ENCODE data around the gene POP7. TPM values are rescaled to one million over a fixed set of nuclear protein-coding genes. Genes with fewer than 3 reads are reported as not detected.
"Not testable (repeated sequence)": the region's sequence is repeated elsewhere in the genome, so short reads cannot be mapped to it uniquely, and the experiment has no call there.

The POP7 gene
- total RNA-seq, 1 donor from 2014 or later = 42.5 TPM

DNA sequence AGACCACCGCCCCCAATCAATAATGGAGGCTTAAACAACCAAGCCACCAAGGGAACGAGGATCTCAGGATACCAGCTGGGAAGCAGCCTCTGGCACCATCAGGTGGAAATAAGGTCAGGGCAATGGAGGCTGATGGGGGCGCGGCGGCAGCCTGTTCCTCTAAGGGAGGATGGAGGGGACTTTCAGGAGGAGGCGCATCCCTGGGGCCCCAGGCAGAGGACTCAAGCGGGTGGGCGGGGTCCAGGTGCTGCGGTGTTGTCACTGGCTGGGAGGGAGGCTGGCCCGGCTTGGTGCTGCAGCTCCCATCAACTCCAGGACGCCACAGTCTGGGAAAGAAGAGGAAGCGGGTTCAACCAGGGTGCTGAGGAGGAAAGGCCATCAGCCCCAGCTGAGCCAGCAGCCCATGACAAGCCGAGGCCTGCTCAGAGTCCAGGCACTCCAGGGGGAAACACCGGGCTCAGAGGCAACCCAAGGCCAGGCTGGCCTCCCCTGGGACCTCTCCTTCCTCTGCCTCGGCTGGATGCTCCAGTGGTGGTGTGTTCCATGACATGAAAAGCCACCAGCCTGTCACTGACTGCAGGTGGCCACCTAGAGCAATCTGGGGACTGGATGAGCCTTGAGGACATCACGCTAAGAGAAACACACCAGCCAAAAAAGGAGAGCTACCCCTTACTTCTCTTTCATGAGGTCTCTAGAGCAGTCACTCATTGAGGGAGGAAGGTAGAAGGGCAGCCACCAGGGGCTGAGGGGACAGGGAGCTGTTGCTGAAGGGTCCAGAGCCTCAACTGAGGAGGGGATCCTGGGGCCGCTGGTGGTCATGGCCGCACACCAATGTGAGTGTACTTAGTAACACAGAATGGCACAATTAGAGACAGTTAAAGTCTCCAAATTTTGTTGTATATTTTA, 16.4 kb upstream of the POP7 start:
- intact Hi-C loops (cut with micrococcal nuclease) = loop anchor here (2.0 to 10.0 kb wide), 2 partner anchors 221 to 775 kb away; partner anchors contain the start of gene TRIM4

DNA sequence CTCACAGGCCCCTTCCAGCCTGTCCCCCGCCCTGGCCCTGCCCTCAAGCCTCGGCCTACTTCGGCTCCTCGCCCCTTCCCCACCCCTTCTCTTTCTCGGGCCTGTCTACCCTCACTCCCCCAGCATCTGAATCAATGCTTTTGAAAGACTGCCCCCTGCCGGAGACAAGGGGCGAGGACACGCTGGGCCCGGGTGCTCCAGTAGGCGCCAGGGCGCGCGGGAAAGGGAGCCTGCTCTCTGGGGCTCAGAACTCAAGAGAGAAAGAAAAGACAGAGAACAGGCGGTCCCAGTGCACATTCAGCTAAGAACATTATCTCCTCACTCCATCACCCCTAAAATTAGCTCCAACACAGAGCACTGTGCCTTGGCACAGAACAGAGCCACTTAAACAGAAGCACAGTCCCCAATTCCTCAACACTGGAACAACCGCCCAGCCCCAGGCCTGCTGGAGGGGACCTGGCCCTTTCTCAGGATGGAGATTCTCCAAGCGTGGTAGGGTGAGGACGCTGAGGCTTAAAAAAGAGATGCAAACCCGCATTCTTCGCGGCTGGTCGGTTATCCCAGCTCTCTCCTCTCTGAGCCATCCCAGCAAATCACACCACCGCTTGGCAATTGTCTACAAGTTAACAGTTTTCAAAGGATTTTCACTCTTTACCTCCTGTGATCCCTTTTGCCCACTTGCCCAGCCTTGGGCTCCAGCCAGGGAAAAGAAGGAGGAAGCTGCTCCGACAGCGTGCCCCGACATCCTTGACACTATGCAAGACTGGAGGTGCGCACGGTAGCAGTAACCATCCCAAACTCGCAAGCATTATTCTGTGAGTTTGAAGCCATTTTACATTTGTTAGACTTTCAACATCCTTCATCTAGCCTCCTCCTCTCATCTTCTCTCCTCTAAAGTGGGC, 14.0 kb upstream of the POP7 start:
- intact Hi-C loops (cut with micrococcal nuclease) = loop anchor here (1.0 to 10.0 kb wide), 7 partner anchors 19 to 777 kb away; partner anchors contain the start of genes FBXO24, GNB2, LRCH4 and TRIM4

DNA sequence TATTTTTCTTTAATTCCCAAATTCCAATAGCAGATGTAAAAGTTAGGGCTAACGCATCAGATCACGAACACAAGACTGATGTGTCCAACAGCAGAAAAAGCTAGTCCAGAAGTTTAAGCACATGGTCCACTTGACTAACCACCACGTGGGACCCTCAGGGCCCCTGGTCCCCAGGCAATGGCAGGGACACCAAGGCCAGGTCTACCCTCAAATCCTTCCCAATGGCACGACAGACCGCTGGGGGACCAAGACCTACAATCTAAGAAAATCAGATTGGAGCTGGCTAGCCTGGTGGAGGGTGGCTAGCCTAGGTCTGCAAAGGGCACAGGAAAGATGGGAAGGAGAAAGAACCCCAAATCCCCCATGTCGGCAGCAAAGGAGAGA, 13.4 kb upstream of the POP7 start:
- intact Hi-C loops (cut with micrococcal nuclease) = loop anchor here (10.0 kb wide), 1 partner anchor 778 kb away; the partner anchor contains the start of gene TRIM4

DNA sequence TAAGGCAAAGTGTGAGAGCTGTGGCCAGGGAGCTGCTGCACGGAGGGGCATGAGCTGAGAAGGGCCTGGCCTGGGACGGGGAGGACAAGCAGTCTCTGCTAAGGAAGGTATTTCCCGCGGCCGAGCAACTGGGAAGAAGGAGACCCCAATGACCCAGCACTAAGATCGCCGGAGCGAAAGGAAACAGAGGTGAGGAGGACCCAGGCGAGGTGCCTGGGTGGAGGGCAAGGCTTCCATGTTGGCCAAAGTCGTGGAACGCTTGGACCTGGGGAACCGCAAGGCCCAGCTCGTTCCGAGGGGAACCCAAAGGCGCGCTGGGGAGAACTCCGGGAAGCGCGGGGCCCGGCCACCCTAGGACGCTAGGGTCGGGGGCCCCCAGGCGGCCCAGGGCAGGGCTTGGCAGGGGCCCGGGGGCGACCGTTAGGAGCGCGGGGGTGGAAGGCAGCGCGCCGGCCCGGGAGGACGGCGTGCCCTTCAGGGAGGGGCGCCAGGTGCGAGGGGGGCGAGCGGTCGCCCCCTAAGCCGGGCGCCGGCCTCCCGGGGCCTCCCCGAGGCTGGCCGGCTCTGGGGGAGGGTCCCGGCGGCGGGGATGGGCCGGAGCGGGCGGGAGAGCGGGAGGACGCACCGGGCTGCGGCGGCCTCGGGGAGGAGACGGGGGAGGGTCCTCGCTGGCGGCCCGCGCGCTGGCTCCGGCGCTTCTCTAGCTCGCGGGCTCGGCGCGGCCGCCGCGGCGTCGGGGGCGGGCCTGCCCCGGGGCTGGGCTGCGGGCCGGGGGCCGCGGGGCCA, 12.4 kb upstream of the POP7 start:
- intact Hi-C loops (cut with micrococcal nuclease) = loop anchor here (1.0 to 10.0 kb wide), 4 partner anchors 12 to 779 kb away; partner anchors contain the start of gene TRIM4

DNA sequence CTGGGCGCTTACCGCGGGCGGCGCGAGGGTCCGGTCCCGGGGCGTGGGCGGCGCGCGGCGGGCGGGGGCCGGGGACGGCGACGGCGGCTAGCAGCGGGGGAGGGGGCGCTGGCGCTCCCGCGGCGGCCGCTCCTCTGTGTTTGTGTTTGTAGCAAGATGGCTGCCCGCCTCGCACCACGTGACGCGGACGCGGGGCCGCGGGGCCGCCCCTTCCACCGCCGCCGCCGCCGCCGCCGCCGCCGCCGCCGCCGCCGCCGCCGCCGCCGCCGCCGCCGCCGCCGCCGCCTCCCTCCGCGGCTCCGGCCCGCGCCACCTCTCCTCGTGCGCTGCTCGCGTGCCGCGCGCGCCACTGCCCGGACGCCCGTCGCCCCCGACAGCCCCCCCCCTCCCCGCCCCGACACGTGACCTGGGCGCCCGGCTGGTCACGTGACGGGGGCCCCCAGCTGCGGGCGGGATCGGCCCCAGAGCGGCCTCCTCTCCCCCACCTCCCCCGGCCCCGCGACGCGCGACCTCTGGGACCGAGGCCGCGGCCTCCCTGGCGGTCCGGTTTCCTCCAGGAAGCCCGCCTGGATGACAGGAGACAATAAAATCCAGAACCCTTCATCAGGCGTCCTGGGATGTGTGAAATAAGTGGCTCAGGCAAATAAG, 11.7 kb upstream of the POP7 start, which contains the start of gene GIGYF1:
GIGYF1 (minus strand) TSS at position 153 of the 648 bp plus-strand sequence. CDS start 6,012 bp downstream, outside the sequence.
- intact Hi-C loops (cut with micrococcal nuclease) = loop anchor here (1.0 to 10.0 kb wide), 2 partner anchors 11 to 779 kb away; partner anchors contain the start of gene TRIM4

DNA sequence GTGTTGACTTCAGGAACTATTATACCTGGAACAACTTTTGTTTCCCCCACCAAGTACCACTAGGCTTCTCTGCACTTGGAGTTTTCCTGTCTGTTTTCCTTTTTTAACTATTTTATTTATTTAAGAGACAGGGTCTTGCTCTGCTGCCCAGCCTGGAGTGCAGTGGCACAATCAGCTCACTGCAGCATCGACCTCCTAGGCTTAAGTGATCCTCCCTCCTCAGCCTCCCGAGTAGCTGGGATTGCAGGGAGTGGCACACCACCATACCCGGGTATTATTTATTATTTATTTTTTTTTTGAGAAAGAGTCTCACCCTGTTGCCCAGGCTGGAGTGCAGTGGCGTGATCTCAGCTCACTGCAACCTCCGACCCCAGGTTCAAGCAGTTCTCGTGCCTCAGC, 9.8 kb upstream of the POP7 start:
- intact Hi-C loops (cut with micrococcal nuclease) = loop anchor here (10.0 kb wide), 1 partner anchor 781 kb away; the partner anchor contains the start of gene TRIM4

DNA sequence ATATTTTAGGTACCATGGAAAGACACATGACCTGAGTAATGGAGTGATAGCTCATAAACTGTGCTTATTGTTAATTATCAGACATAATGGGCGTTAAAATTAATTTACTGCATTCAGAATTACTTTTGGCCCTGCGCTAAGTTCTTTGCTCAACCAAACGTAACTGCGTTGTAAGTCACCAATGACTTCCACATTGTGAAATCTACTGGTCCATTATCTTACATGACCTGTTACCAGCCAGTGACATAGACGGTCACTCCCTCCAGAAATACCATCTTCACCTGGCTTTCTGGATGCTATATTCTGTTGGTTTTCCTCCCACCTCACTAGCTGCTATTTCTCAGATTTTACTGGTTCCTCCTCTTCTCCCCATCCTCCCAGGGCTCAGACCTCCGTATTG, 6.9 kb upstream of the POP7 start:
- intact Hi-C loops (cut with micrococcal nuclease) = loop anchor here (10.0 kb wide), 1 partner anchor 784 kb away; the partner anchor contains the start of gene TRIM4

DNA sequence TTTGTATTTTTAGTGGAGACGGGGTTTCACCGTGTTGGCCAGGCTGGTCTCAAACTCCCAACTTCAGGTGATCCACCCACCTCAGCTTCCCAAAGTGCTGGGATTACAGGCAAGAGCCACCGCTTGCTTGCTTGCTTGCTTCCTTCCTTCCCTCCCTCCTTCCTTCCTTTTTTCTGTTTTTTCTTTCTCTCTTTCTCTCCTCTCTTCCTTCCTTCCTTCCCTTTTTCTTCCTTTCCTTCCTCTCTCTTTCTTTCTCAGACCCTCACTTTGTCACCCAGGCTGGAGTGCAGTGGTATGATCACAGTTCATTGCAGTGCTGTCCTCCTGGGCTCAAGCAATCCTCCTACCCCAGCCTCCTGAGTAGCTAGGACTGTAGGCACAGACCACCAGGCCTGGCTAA, 4.8 kb upstream of the POP7 start:
- intact Hi-C loops (cut with micrococcal nuclease) = loop anchor here (10.0 kb wide), 1 partner anchor 1146 kb away; the partner anchor contains the start of genes FAM200A and ZNF655

DNA sequence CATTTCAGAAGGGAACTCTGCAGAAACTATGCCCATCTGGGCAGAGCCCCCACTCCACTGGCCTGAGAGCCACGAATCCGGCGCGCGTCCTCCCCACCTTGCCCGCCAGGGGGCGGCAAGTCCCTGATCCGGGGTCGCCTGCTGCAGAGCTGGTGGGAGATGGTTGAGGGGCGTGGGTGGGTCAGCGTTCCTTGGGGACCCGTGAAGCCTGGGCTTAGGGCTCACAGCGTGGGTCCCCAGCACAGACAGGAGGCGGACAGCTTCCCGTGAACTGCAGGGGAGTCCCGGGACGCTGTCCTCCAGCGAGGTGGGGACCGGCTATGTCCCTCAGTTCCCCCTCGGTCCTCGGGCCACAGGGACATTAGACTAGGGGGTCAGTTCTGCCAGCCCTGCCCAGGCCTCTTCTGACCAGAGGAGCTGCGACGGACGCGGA, 585 bp upstream of the POP7 start:
- intact Hi-C loops (cut with micrococcal nuclease) = loop anchor here (1.0 to 10.0 kb wide), 12 partner anchors 11 to 1151 kb away; partner anchors contain the start of genes FAM200A, FBXO24, GIGYF1 and GNB2

DNA sequence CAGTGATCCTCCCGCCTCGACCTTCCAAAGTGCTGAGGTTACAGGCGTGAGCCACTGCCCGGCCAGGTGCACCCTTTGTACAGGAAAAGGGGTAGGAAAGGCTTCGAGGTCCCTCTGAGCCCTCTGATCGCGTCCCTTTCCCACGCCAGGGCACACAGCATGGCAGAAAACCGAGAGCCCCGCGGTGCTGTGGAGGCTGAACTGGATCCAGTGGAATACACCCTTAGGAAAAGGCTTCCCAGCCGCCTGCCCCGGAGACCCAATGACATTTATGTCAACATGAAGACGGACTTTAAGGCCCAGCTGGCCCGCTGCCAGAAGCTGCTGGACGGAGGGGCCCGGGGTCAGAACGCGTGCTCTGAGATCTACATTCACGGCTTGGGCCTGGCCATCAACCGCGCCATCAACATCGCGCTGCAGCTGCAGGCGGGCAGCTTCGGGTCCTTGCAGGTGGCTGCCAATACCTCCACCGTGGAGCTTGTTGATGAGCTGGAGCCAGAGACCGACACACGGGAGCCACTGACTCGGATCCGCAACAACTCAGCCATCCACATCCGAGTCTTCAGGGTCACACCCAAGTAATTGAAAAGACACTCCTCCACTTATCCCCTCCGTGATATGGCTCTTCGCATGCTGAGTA, 871 bp downstream of the POP7 start:
- intact Hi-C loops (cut with micrococcal nuclease) = loop anchor here (1.0 to 10.0 kb wide), 2 partner anchors 227 to 1152 kb away; partner anchors contain the start of genes FAM200A, TSC22D4 and ZNF655

DNA sequence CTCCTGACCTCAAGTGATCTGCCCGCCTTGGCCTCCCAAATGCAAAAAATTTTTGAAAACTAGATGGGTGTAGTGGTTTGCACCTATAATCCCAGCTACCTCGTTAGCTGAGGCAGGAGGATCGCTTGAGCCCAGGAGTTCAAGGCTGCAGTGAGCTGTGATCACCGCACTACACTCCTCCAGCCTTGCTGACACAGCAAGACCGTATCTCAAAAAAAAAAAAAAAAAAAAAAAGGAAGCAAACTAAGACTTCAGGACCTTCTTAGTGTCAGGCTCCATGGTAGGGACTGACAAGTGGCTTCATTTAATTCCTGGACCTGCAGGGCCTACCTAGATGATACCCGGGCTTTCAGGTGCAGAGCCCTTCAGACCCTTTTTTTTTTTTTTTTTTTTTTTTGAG, 2.5 kb downstream of the POP7 start:
- intact Hi-C loops (cut with micrococcal nuclease) = loop anchor here (10.0 kb wide), 1 partner anchor 1154 kb away; the partner anchor contains the start of genes FAM200A and ZNF655

DNA sequence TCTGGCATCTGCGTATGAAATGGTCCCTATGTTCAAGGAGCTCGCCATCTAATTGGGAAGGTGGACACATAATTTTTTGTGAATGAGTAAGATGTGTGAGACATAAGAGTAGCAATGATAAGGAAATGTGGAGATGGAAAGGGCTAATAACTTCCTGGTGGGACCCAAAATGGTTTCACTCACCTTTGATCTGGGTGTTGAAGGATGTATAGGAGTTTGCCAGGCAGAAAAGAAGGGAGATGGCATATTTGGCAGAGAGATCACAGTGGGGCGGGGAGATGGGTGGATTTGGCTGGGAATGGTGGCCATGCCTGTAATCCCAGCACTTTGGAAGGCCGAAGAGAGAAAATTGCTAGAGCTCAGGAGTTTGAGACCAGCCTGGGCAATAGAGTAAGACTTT, 4.5 kb downstream of the POP7 start:
- intact Hi-C loops (cut with micrococcal nuclease) = no loop called here

DNA sequence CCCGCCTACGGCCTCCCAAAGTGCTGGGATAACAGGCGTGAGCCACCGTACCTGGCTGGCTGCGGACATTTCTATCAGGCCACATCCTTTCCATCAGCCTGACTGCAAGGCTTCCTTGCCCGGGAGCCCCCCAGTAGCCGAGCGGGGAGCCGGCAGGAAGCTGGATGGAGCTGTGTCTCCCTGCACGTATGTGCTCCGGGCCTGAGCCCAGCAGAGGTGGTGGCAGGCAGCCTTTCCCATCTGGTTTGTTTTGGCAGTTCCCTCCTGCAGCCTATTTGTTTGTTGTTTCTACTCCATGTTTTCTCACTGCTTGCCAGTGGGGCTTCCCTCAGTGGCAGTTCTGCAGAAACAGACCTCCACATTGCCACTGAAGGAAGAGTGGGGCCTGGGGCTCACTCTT, 5.4 kb downstream of the POP7 start:
- intact Hi-C loops (cut with micrococcal nuclease) = no loop called here

DNA sequence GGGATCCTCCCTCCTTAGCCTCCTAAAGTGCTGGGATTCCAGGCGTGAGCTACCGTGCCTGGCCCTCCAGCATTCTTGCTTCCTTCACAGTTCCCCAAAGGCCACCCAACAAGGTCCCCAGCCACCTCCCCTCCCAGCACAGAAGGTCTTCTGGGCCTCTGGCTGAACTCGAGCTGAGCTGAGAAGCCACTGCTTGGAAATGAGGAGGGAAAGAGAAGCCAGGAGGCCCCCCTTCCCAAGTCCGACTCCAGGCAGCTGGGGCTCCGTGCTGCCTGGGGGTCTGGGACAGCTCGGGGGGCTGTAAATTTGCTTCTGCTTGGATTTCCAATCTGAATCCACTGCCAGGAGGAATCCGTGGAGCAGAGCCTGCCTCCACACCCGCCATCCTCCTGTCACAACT, 8.8 kb downstream of the POP7 start:
- intact Hi-C loops (cut with micrococcal nuclease) = no loop called here

DNA sequence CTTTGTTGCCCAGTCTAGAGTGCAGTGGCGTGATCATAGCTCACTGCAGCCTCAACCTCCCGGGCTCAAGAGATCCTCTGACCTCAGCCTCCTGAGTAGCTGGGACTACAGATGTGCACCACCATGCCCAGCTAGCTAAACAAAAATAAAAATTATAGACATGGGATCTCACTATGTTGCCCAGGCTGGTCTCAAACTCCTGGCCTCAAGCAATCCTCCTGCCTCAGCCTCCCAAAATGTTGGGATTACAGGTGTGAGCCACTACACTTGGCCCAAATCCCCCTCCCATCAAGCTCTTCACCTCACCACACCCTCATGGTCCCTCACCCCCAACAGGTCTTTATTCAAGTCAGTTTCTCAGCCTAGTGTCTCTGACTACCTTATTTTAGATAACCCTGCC, 11.2 kb downstream of the POP7 start:
- intact Hi-C loops (cut with micrococcal nuclease) = not testable (repeated sequence)

DNA sequence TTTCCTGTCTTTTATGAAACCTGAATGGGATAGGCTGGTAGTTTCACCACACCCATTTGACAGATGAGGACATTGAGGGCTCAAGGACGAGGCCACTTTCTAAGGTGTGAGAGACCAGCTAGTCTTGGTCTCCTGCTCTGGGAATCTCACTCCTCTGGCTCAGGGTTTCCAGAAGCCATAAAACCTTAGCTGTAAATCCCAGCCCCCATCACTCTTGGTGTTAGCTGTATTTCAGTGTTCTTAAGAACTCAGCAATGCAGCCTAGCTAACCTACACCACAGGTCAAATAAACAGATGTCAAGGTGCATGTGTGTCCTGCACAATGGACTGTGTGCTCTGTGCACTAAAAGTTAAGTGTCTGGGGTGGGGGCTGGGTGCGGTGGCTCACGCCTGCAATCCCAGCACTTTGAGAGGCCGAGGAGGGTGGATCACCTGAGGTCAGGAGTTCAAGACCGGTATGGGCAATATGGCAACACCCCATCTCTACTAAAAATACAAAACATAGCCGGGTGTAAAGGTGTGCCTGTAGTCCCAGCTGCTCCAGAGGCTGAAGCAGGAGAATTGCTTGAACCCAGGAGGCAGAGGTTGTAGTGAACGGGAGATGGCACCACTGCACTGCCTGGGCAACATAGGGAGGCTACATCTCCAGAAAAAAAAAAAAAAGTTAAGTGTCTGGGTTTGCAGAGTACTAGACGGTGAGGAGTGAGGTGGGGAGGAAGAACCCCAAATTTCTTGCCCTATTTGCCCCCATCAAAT, 13.8 kb downstream of the POP7 start:
- intact Hi-C loops (cut with micrococcal nuclease) = no loop called here

DNA sequence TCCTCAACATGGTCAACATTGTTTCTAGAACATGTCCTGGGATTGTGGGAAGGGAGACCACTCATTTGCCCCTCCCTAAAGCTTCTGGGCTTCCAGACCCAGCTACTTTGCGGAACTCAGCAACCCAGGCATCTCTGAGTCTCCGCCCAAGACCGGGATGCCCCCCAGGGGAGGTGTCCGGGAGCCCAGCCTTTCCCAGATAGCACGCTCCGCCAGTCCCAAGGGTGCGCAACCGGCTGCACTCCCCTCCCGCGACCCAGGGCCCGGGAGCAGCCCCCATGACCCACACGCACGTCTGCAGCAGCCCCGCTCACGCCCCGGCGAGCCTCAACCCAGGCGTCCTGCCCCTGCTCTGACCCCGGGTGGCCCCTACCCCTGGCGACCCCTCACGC, 14.4 kb downstream of the POP7 start, which contains the start of gene EPO:
EPO (plus strand) TSS at position 190 of the 392 bp plus-strand sequence. CDS start 513 bp downstream, outside the sequence.
- intact Hi-C loops (cut with micrococcal nuclease) = no loop called here
